ENCODE results near the gene PPP6R1. TPM values are rescaled to one million over a fixed set of nuclear protein-coding genes. Genes with fewer than 3 reads are reported as not detected.
A peak's percentile ranks its signal among the peaks of the same experiment; 100 is the strongest.

The PPP6R1 gene
- total RNA-seq, 1 donor from 2014 or later: 20.8 TPM

- peak; percentile 70 for DNase-seq
Measured at GRCh38 chr19:55283548-55284377, 24.9 kb upstream of the PPP6R1 start, which contains the start of gene BRSK1. Gene BRSK1 (plus strand): TSS chr19:55283997. CDS start chr19:55284443, 446 bp downstream.

- DNase-seq: peak; percentile 90
Measured at GRCh38 chr19:55279770-55280643, 21.2 kb upstream of the PPP6R1 start, which contains the start of gene HSPBP1. Gene HSPBP1 (minus strand): TSS chr19:55280110. CDS start chr19:55279608, 502 bp downstream.

DNA sequence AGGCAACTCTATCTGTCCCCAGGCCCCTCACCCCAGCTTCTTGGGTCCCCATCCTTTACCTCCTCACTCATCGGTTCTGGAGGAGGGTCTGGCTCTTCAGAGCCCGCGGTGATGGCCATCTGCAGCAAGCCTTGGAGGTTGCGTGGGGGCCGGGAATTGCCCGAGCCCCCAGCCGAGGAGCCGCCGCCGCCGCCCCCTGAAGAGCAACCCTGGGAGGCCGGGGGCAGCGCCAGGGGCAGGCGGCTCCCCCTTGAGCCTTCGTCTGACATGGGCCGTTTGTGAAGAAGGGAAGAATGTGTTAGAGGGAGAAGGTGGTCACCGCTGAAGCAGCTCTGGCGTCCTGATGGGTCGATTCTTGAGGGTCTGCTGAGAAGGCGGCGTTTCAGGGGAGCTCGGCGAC, 20.5 kb upstream of the PPP6R1 start:
- no peak for DNase-seq

- no peak for DNase-seq
Measured at GRCh38 chr19:55278391-55279135, 19.7 kb upstream of the PPP6R1 start.

DNA sequence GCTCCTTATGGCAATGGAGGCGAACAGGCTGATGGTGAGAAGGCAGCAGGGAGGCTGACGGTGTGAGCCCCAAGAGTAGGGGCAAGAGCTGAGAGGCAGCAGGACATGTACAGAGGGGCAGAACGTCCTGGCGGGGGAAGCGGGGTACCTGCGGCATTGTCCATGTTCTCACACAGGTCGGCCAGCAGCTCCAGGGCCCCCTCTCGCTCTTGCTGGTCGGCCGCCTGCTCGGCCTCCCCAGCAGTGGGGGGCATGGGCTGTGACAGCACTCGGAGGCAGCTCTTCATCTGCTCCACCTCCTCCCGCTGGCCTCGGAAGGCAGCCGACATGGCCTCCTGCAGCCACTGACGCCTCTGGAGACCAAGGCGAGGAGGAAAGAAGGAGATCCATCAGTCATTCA, 18.7 kb upstream of the PPP6R1 start:
- no peak for DNase-seq

DNA sequence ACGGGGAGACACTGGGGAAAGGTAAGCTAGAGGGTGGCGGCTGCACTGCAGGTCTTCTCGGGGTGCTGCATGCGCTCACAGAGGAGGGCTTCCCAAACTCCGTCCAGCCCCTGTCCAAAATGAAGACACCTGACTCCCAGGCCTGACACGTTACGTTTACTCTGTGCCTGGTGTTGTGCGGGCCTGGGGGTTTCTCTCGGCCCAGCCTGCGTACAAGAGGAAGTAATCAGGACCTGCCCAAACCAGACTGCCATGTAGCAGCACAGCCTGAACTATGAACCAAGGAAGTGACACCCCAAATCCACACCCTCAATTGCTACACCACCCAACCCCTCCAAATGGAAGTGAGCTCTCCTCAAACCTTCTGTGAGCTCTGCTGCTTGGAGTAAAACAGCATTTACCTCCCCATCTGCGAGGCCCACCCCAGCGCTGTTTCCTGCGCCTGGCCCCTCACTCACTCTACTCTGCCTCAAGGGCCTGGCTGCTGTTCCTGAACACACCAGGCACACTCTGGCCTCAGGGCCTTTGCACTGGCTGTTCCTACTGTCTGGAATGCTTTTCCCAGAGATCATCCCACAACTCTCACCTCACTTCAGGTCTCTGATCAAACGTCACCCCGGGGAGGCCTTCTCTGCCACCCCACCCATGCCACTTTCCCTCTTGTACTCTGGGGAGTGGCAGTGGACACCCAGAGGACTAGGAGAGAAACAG, 18.1 kb upstream of the PPP6R1 start:
- DNase-seq: no peak

GRCh38 chr19:55275851-55276719, 17.3 kb upstream of the PPP6R1 start:
- DNase-seq: no peak

- no peak for DNase-seq
Measured at GRCh38 chr19:55273978-55274707, 15.3 kb upstream of the PPP6R1 start.

DNA sequence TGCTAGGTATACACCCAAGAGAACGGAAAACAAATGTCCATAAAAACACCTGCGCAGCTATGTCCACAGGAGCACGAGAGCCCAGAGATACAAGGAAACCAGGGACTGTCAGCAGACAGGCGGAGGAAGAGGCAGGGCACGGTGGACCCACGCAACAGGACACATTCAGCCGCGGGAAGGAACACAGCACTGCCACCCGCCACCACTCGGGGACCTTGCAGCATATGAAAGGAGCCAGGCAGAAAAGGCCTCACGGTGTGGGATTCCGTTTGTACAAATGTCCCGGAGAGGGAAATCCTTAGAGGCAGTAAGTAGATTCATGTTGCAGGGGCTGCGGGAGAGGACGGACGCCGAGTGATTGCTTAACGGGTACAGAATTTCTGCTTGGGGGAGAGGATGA, 13.3 kb upstream of the PPP6R1 start:
- no peak for DNase-seq

DNA sequence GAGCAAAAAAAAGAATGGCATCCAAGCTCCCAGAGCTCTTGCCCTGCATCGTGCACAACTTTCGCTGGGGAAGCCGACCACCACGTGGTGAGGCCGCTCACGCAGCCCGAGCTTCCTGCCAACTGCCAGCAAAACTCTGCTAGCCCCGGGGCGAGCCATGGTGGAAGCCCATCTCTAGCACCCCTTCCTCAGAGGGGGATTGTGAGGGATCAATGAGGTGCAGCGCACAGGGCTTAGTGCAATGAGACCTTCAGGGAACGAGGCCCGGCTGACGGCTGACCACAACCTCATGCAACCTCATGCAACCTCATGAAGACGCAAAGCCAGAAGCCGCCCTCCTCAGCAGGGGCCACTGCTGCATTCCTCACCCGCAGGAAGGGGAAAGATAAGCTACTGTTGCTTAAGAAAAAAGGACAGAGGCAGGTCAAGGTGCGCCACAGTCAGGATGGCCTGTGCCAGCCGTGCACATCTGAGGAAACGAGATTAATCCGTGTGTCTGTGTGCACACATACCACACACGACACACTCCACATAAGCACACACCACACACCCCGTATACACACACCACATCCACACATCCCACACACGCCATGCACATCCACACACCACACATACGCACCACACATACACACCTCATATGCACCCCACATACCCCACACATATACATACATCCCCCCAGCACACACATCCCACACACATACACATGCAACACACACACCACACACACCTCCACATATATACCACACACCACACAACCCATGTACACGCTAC, 11.5 kb upstream of the PPP6R1 start:
- DNase-seq: no peak

GRCh38 chr19:55269299-55269698, 10.5 kb upstream of the PPP6R1 start:
- no peak for DNase-seq

GRCh38 chr19:55266840-55267239, 8.0 kb upstream of the PPP6R1 start:
- no peak for DNase-seq

DNA sequence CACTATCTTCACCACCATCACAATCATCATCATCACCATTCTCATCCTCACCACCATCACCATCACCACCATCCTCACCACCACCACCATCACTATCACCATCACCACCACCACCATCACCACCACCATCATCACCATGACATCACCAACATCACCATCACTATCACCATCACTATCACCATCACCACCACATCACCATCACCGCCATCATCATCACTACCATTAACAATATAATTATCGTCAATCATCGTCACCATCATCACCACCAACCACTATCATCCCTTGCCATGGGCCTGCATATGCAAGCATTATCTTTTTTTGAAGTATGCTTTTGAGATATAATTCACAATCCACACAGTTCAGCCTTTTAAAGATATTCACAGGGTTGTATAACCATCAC, 7.6 kb upstream of the PPP6R1 start:
- DNase-seq: no peak

DNA sequence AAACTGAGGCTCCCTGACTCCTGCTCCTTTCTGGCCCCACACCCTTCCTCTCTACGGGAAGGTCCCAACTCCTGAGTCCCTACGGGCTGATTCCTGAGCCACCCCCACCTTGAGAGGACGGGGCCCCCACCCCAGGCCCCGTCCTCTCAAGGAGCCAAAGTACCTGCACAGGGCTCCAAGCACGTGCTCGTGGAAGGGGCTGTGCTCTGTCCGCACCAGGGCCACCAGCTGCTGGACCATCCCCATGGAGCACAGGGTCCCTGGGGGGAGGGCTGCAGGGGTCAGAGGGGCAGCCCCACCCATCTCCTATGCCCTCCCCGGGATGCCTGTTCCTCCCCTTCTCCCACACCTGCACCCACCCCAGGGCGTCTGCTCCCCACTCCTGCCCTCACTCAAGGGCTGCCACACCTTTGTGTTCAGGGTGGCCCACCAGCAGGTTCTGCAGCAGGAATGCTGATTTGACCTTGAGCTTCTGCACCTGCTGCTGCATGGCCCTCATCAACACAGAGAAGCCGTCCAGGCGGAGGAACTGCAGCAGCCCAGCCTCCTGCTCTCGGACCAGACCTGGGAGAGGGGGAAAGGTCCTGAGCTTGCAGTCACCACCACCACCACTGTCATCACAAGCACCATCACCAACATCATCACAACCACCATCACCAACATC, 7.0 kb upstream of the PPP6R1 start:
- DNase-seq: no peak

GRCh38 chr19:55265173-55265572, 6.4 kb upstream of the PPP6R1 start:
- DNase-seq: no peak

DNA sequence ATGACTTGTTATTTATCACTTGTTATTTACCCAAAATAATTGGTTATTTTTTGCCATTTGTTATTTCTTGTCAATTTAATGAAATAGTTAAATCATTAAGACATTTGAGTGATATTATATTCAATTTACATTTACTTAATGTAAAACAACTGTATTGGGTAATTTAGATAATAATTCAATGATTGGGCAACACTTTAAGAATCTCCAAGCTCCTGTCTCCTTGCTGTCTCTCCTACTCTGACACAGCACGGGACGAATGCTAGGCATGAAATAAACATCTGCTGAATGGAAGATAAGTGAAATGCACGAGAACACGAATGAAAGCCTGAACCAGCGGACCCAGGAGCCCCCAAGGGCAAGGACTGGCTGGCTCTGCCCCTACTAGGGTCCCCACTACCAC, 5.7 kb upstream of the PPP6R1 start:
- no peak for DNase-seq

- no peak for DNase-seq
Measured at GRCh38 chr19:55262359-55262758, 3.5 kb upstream of the PPP6R1 start.

DNA sequence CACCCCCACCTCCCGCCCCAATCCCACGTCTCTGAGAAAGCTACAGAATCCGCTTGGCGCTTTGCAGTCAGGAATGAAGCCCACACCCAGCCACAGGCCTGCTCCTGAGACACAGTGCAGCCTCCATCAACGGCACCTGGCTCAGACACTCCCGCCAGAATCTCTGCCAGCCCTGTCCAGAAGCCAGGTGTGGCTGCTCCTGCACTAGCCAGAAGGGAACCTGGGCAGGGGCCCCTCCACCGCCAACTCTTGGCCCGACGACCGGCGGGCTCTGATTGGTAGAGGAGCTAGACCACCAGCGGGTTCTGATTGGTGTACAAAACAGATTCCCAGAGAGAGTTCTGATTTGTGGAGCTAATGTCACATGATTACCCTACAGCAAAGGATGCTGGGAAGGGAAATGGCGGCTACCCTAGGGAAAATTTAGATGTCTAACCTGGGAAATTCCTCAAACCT, 2.9 kb upstream of the PPP6R1 start:
- no peak for DNase-seq

All from skin of body (tissue), 2 donors.